ENCODE measurements around the gene OCIAD1.

GRCh38 chr4:48891028-48891619 is 60.2 kb downstream of the OCIAD1 start:
- no peak for TF ChIP-seq CTCF (IDR thresholded peaks at IDR 0.05; ENCODE audit: low read depth, low read length, missing input control)
- no peak for TF ChIP-seq MAX (IDR thresholded peaks at IDR 0.05)
- TF ChIP-seq REST (IDR thresholded peaks at IDR 0.05), result no peak
- TF ChIP-seq HNF4G (IDR thresholded peaks at IDR 0.05), result no peak
- no peak for TF ChIP-seq TAF1 (conservative IDR thresholded peaks at IDR 0.05)
- TF ChIP-seq HNF4A (conservative IDR thresholded peaks at IDR 0.05), result no peak
- no peak for TF ChIP-seq YY1 (IDR thresholded peaks at IDR 0.05)
- TF ChIP-seq RAD21 (IDR thresholded peaks at IDR 0.05), result no peak
- no peak for TF ChIP-seq ATF3 (IDR thresholded peaks at IDR 0.05)
- no peak for TF ChIP-seq RXRA (IDR thresholded peaks at IDR 0.05)
- TF ChIP-seq JUND (IDR thresholded peaks at IDR 0.05), result no peak
- TF ChIP-seq ZBTB33 (IDR thresholded peaks at IDR 0.05), result no peak
- TF ChIP-seq EGR1 (IDR thresholded peaks at IDR 0.05; ENCODE audit: low read depth in 2 of 2), result no peak
- no peak for TF ChIP-seq GABPA (IDR thresholded peaks at IDR 0.05 in 1 of 2, conservative IDR thresholded peaks at IDR 0.05 in 1 of 2)

Data from liver (tissue), 3 donors.